Mammary epithelial cell (primary cell): Measurements from ENCODE around the gene MRFAP1.

ENCODE experiments used
- EZH2 ChIP-seq: IDR thresholded peaks from 2 replicates; pipeline ENCODE4 v1.6.1; 2012; ENCODE audit warnings: low read length, inconsistent platforms, borderline replicate concordance
- TF ChIP-seq, protein P1 (sequence below), 2 donors: IDR thresholded peaks in 1 of 2; conservative IDR thresholded peaks in 1 of 2; 2 replicates each; pipeline ENCODE4 v1.5.1; 2011 to 2012; ENCODE audit warnings: inconsistent platforms in 2 of 2, low read length in 2 of 2, mild to moderate bottlenecking in 2 of 2, control low read depth in 1 of 2, low read depth in 1 of 2; ENCODE audit not compliant: insufficient read depth in 1 of 2; ENCODE audit errors: extremely low read depth in 1 of 2

DNA sequence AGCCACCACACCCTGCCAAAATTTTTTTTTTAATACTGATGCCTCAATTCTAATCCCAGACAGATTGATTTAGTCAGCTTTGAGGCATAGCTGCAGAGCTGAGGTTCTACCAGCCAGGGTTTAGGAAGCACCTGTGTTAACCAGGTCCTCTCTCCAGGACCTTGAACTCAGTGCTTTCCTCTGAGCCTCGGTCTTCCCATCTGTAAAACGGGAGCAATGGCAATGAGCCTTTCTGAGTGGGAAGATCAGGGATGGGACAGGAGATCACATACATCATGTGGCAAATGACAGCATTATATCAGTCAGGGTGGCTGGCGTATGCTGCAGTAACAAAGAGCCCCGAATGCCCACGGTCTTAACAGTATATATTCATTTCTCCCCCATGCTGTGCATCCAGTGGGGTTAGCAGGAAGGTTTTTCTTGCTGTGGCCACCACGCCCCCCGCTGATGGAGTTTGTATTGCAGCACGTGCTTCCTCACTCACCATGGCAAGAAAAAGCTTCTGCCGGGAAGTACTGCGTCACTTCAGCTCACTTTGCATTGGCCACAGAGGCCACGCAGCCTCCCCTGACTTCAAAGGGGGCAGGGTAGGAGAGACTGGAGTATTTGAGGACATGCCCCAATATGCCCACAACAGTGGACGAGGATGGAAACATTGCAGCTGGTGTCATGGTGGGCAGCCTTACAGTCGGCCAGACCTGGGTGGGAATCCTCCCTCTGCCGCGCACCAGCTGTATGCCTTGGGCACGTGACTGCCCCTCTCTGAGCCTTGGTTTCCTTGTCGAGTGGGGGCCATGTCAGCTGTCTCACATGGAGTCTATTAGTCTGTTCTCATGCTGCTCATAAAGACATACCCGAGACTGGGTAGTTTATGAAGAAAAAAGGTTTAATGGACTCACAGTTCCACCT lies 24.1 kb upstream of the MRFAP1 start:
- no peak for TF ChIP-seq EZH2
- TF ChIP-seq, protein P1, sequence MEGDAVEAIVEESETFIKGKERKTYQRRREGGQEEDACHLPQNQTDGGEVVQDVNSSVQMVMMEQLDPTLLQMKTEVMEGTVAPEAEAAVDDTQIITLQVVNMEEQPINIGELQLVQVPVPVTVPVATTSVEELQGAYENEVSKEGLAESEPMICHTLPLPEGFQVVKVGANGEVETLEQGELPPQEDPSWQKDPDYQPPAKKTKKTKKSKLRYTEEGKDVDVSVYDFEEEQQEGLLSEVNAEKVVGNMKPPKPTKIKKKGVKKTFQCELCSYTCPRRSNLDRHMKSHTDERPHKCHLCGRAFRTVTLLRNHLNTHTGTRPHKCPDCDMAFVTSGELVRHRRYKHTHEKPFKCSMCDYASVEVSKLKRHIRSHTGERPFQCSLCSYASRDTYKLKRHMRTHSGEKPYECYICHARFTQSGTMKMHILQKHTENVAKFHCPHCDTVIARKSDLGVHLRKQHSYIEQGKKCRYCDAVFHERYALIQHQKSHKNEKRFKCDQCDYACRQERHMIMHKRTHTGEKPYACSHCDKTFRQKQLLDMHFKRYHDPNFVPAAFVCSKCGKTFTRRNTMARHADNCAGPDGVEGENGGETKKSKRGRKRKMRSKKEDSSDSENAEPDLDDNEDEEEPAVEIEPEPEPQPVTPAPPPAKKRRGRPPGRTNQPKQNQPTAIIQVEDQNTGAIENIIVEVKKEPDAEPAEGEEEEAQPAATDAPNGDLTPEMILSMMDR (conservative IDR thresholded peaks at IDR 0.05 in 1 of 2, IDR thresholded peaks at IDR 0.05 in 1 of 2; ENCODE audit: extremely low read depth in 1 of 2, insufficient read depth in 1 of 2, low read depth in 1 of 2, low read length in 2 of 2), result no peak
